ENCODE measurements around the gene LRFN5. TPM values are rescaled to one million over a fixed set of nuclear protein-coding genes. Genes with fewer than 3 reads are reported as not detected.

Gene LRFN5
- total RNA-seq, 2 experiments from 2014 or later, result not detected

DNA sequence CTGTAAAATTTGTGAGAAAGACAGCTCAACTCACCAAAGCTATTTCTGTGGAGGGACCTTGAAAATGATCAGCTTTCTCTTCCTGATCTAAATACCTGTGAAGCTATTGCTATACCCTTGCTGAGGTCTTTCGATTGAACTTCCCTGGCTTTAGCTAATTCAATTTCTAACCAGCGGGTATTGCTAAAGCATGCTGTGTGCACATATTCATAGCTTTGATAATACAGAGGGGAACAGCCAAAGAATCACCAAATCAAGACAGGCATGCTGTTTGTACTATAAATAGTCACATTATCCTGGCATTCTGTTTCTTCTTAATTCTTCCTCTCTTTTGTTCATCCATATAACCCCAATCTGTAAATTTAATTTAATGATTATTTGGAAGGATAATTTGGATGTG lies 233.0 kb downstream of the LRFN5 start:
- no peaks in the 10 kb centered on the region for H3K36me3 Mint-ChIP-seq
- no peaks in the 10 kb centered on the region for H3K9me3 Mint-ChIP-seq (ENCODE audit: low read depth)
- no peak for DNase-seq
- no peak overlapping the region for H3K4me3 Mint-ChIP-seq
- no peaks in the 10 kb centered on the region for H3K4me1 Mint-ChIP-seq
- H3K27ac Mint-ChIP-seq, result no peak overlapping the region
- CTCF ChIA-PET, result no interaction called here
- no peaks in the 10 kb centered on the region for H3K27me3 Mint-ChIP-seq
- no peak for ATAC-seq

DNA sequence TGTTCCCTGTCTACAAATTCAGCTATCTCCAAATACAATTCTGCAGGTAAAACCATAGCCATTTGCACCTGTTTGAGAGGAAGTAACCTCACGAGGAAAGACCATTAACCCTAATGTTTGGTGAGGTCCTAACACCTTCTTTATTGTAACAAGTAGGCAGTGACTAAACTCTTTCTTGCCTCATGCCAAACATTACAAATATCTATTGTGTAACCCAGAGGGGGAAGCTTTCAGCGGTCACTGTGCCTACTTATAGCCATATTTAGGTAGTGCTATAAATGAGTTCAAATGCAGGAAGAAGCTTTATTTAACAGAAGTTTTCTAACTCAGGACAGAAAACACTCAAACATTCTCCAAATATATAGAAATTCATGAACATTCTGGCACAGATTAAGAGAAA lies 252.7 kb downstream of the LRFN5 start:
- CTCF ChIA-PET, result no interaction called here
- ATAC-seq (no peak), DNase-seq (no peak)
- H3K9me3 Mint-ChIP-seq (ENCODE audit: low read depth), result peaks cover 4% of the 10 kb centered on the region
- H3K4me3 Mint-ChIP-seq, result no peak overlapping the region
- H3K27me3 Mint-ChIP-seq, result no peaks in the 10 kb centered on the region
- no peak overlapping the region for H3K27ac Mint-ChIP-seq
- H3K4me1 Mint-ChIP-seq, result no peaks in the 10 kb centered on the region
- H3K36me3 Mint-ChIP-seq, result no peaks in the 10 kb centered on the region

DNA sequence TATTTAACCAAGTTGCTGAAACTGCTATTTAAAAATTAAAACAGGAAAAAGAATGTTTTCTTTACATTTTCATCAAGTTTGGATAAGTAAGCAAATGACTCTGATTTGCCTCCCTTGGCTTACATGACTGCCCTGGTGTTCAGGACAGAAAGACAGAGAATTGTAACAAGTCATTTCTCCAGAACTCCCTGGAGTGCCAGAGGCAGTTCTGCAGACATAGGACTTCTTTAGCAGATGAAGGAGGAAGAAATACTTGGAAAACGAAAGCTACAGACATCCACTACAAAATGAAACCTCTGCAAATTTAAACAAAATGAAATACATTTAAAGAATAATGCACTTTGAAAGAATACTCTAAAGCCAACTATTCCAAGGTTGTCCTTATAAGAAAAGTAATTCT lies 253.9 kb downstream of the LRFN5 start:
- DNase-seq, result no peak
- H3K4me3 Mint-ChIP-seq, result no peak overlapping the region
- H3K4me1 Mint-ChIP-seq, result no peaks in the 10 kb centered on the region
- no peaks in the 10 kb centered on the region for H3K27me3 Mint-ChIP-seq
- CTCF ChIA-PET, result no interaction called here
- no peak overlapping the region for H3K27ac Mint-ChIP-seq
- peaks cover 4% of the 10 kb centered on the region for H3K9me3 Mint-ChIP-seq (ENCODE audit: low read depth)
- ATAC-seq, result no peak
- no peaks in the 10 kb centered on the region for H3K36me3 Mint-ChIP-seq

DNA sequence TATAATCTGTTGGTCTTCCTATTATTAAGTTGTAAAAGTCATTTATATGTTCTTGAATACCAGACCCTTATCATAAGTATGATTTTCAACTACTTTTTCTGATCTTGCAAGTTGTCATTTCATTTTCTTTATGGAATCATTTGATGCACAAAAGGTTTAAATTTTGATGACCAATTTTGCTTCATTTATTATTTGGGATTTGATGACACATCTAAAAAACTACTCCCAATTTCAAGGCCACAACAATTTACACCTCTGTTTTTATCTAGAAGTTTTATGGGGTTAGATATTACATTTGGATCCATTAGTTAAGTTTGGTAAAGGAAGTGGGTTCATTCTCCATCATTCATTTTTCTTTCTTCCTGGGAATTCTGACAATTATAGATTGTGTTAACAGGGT lies 259.2 kb downstream of the LRFN5 start:
- CTCF ChIA-PET, result no interaction called here
- H3K27me3 Mint-ChIP-seq, result no peaks in the 10 kb centered on the region
- ATAC-seq (no peak), DNase-seq (no peak)
- no peaks in the 10 kb centered on the region for H3K36me3 Mint-ChIP-seq
- no peaks in the 10 kb centered on the region for H3K4me1 Mint-ChIP-seq
- no peak overlapping the region for H3K27ac Mint-ChIP-seq
- H3K9me3 Mint-ChIP-seq (ENCODE audit: low read depth), result peaks cover 2% of the 10 kb centered on the region
- no peak overlapping the region for H3K4me3 Mint-ChIP-seq

DNA sequence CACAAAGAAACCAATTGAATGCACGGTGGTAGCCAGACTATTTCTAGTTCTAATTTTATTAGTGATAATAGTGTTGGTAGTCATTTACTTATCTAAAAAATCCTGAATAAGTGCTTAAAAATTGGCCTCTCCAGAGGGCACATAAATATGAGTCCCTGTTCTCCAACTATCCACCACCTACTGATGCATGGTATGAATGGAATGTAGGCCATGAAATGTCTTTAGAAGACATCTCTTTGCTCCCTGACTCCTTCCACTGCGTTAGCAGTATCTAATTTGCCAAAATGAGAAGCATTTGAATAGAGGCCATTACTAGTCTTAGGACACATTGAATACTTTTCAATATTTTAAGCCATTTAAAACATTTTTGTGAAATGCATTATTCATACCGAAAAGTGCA lies 261.7 kb downstream of the LRFN5 start:
- Mint-ChIP-seq H3K36me3 (no peaks in the 10 kb centered on the region), H3K4me3 (no peak overlapping the region), H3K9me3 (ENCODE audit: low read depth) (peaks cover 2% of the 10 kb centered on the region), H3K4me1 (no peaks in the 10 kb centered on the region), H3K27me3 (no peaks in the 10 kb centered on the region), H3K27ac (no peak overlapping the region)
- CTCF ChIA-PET, result no interaction called here
- ATAC-seq (no peak), DNase-seq (no peak)

DNA sequence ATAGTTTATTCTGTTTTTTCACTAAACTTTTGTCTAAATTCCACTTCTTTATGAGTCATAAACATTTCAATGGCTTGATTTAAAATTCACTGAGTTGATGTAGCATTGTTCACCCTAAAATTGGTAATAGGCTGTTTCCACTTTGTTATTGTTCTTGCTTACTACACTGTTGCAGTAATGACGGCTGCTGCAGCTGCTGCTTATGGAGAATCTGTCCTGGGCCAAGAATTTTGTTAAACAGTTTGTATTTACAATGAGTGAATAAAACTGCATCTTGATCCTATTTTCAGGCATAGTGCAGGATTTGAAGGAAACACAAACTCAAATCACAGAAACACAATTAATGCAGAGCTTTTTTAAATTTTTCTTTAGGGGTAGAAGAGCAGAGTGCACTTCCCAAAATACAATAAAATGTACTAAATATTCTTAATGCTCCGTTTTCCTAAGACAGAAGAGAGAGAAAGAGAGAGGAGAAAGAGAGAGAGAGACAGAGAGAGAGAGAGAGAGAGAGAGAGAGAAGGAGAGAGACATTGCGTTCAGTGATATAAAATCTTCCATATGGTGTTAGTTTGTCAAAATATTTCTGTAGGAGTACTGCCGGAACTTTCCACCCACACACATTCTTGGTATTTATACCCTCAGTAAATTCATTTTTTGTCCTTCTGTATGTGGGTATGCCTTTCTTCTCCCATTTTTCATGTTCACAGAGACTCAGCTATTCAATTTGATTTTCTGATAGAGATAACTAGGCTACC lies 266.4 kb downstream of the LRFN5 start:
- DNase-seq, result no peak
- ATAC-seq, result no peak
- Mint-ChIP-seq H3K4me3 (no peak overlapping the region), H3K4me1 (no peaks in the 10 kb centered on the region), H3K27ac (no peak overlapping the region), H3K36me3 (no peaks in the 10 kb centered on the region), H3K27me3 (no peaks in the 10 kb centered on the region), H3K9me3 (ENCODE audit: low read depth) (peaks cover 2% of the 10 kb centered on the region)
- CTCF ChIA-PET, result no interaction called here

DNA sequence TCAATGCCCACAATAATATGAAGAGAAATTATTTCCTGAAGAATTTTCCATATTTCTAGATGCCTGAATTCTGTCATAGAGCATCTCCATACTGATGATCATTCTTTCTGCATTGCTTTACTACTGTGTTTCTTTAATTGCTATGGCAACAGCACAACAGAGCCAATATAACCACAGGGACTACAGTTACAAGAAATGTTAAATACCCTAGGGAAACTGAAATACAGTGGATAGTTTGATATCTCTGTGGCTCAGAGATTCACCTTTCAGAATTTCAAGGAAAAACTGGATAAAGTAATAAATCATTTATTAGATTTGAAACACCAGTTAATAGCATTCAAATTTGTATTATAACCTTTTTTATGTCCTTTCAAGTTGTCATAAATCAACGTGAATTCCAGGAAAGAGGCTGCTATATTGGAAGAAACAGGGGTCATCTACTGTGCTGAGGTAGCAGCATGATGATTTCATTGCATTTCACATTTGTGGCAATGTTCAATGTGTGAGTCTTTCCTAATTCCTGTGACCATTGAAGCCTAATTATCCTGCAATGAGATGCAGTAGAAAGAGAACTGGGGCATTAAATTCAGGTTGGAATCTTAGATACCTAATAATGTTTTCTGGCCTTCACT lies 267.1 kb downstream of the LRFN5 start:
- ATAC-seq (no peak), DNase-seq (no peak)
- Mint-ChIP-seq H3K27me3 (no peaks in the 10 kb centered on the region), H3K4me3 (no peak overlapping the region), H3K4me1 (no peaks in the 10 kb centered on the region), H3K9me3 (ENCODE audit: low read depth) (peaks cover 2% of the 10 kb centered on the region), H3K36me3 (no peaks in the 10 kb centered on the region), H3K27ac (no peak overlapping the region)
- CTCF ChIA-PET, result no interaction called here

DNA sequence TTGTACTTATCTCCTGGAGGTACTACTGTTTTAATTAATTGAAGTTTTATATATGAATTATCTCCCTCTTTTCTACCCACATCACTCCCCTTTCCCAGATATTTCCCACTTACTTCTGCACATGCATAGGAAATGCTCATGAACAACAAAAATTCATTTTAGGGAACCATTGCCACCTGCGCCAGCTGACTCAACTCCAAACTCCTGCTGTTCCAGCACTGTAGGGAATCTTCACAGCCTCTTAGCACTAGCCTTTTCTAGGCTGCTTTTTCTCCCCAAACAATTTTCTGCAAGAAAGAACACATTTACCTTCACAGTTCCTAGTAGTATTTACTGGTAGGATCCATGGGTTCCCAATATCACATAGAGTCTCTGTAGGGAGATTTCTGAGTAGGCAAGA lies 268.4 kb downstream of the LRFN5 start:
- Mint-ChIP-seq H3K4me1 (no peaks in the 10 kb centered on the region), H3K27ac (no peak overlapping the region), H3K9me3 (ENCODE audit: low read depth) (no peaks in the 10 kb centered on the region), H3K27me3 (no peaks in the 10 kb centered on the region), H3K4me3 (no peak overlapping the region), H3K36me3 (no peaks in the 10 kb centered on the region)
- CTCF ChIA-PET, result no interaction called here
- no peak for ATAC-seq
- no peak for DNase-seq

DNA sequence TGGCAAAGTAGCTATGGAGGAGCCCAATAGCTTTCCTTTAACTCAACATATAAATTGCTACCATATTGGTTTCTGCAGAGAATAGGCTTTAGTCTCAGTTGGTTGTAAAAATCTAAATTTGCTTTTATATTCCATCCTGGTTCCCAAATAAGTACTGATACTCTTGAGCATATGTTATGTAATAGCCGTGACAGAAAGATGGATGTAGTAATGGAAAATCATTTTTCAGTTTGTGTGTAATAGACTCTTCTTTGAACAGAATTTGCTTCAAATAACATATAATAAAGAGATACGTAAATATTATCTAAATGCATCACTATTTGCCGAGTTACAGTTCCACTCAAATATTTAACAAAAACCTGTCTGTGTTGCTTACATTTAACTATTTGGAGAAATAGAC lies 271.6 kb downstream of the LRFN5 start:
- ATAC-seq (no peak), DNase-seq (no peak)
- Mint-ChIP-seq H3K9me3 (ENCODE audit: low read depth) (no peaks in the 10 kb centered on the region), H3K4me1 (no peaks in the 10 kb centered on the region), H3K27me3 (no peaks in the 10 kb centered on the region), H3K36me3 (no peaks in the 10 kb centered on the region), H3K4me3 (no peak overlapping the region), H3K27ac (no peak overlapping the region)
- CTCF ChIA-PET, result no interaction called here

DNA sequence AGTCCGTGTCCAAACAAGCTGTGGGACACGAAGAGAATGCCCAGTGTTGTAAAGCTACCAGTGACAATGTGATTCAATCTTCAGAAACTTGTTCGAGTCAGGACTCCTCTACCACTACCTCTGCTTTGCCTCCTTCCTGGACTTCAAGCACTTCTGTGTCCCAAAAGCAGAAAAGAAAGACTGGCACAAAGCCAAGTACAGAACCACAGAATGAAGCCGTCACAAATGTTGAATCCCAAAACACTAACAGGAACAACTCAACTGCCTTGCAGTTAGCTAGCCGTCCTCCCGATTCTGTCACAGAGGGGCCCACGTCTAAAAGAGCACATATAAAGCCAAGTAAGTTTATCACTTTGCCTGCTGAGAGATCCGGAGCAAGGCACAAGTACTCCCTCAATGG lies 284.9 kb downstream of the LRFN5 start:
- Mint-ChIP-seq H3K27me3 (no peaks in the 10 kb centered on the region), H3K36me3 (no peaks in the 10 kb centered on the region), H3K9me3 (ENCODE audit: low read depth) (peaks cover 5% of the 10 kb centered on the region), H3K4me3 (no peak overlapping the region), H3K27ac (no peak overlapping the region), H3K4me1 (no peaks in the 10 kb centered on the region)
- CTCF ChIA-PET, result no interaction called here
- DNase-seq (no peak), ATAC-seq (no peak)

DNA sequence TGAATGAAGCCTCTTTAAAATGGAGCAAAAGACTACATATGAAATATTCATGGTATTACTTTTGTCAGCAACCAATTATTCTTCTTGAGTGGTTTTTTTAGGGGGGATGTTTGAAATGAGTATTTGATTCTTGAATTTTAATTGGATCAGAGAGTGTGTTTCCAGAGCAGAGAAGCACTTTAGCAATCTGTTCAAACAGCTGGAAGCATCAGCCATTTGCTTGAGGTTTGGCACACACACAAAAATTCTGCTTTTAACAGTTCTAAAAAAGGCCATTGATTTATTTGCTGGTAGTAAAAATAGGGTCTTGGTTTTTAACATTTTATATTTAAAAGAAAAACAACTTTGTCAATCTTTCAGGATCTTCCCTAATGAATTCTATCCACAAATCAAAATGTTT lies 292.7 kb downstream of the LRFN5 start:
- no peak overlapping the region for H3K4me3 Mint-ChIP-seq
- no peak for DNase-seq
- no peak overlapping the region for H3K27ac Mint-ChIP-seq
- no peak for ATAC-seq
- H3K27me3 Mint-ChIP-seq, result no peaks in the 10 kb centered on the region
- no peaks in the 10 kb centered on the region for H3K9me3 Mint-ChIP-seq (ENCODE audit: low read depth)
- no peaks in the 10 kb centered on the region for H3K4me1 Mint-ChIP-seq
- CTCF ChIA-PET, result no interaction called here
- no peaks in the 10 kb centered on the region for H3K36me3 Mint-ChIP-seq

DNA sequence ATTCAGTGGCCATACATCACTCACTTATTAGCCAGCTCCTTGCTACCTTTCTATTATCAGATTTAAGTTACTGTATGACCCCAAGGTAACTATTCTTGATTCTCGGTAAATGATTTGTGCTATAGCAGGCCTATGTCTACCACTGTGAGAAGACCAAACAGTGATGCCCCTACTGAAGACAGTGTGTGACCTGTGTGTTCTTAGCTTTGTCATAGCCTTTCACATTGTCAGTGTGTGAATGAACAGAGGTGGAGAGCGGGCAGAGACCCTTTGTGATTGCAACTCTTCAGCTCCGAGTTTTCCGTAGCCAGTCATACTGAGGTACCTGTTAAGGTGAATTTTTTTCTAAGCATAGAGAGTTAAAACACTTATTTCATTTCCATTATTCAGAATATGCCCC lies 294.0 kb downstream of the LRFN5 start:
- CTCF ChIA-PET, result no interaction called here
- ATAC-seq, result no peak
- Mint-ChIP-seq H3K27ac (no peak overlapping the region), H3K27me3 (no peaks in the 10 kb centered on the region), H3K9me3 (ENCODE audit: low read depth) (no peaks in the 10 kb centered on the region), H3K36me3 (no peaks in the 10 kb centered on the region), H3K4me3 (no peak overlapping the region), H3K4me1 (no peaks in the 10 kb centered on the region)
- DNase-seq, result no peak

DNA sequence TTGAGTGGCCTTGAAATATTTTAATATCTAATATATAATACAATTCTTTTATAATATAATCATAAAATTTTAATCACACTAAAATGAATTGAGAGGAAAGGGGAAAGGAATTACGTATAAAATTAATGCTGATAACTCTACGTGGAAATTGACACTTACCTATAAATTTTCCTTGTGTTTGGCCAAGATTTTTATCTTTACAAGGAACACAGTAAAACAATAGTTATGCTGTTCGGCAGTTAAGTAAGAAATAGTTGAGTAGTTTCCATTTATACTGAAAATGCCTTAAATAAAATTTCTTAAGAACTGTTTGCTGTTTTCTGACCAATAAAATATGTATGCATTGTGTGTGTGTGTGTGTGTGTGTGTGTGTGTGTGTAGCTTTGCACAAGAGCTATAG lies 294.4 kb downstream of the LRFN5 start:
- CTCF ChIA-PET, result no interaction called here

DNA sequence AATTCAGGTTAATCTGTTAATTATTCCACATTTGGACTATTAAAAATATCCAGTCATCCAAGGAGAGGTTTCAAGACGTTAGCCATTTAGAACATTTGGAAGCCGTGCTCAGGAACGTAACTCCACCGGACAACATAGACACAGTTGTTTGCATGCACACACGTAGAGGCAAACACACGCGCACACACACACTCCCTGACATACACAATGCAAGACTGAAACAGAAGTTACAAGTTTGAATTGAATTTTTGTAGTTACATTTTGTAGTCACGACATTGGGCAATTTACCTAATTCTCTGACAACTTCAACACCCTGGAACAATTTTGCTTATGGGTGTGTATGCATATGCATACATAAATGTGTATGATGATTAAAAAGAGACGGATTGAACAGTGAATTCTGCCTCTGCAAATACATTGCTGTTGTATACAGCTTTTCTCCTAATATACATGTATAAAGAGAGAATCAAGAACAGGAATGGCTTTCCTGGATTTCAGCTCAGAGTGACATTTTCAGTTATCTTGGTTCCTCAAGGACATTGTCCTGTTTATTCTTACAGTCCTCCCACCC lies 298.8 kb downstream of the LRFN5 start:
- H3K4me1 Mint-ChIP-seq, result no peaks in the 10 kb centered on the region
- H3K27me3 Mint-ChIP-seq, result no peaks in the 10 kb centered on the region
- H3K9me3 Mint-ChIP-seq (ENCODE audit: low read depth), result peaks cover 3% of the 10 kb centered on the region
- no peak for ATAC-seq
- CTCF ChIA-PET, result no interaction called here
- H3K36me3 Mint-ChIP-seq, result no peaks in the 10 kb centered on the region
- H3K27ac Mint-ChIP-seq, result no peak overlapping the region
- no peak overlapping the region for H3K4me3 Mint-ChIP-seq
- no peak for DNase-seq

More for the DNA sequence above, 294.4 kb downstream of the LRFN5 start:
- Mint-ChIP-seq H3K4me3 (no peak overlapping the region), H3K27ac (no peak overlapping the region), H3K27me3 (no peaks in the 10 kb centered on the region), H3K9me3 (ENCODE audit: low read depth) (no peaks in the 10 kb centered on the region), H3K4me1 (no peaks in the 10 kb centered on the region), H3K36me3 (no peaks in the 10 kb centered on the region)
- ATAC-seq (no peak), DNase-seq (no peak)

Measured in activated CD8-positive, alpha-beta memory T cell treated with anti-CD3 and anti-CD28 coated beads, Interleukin-2, amount 10 ng/mL, durations not matched to agents 7 days and 5 days (primary cell).